OCI-LY1 (cell line): ENCODE results near the gene ADAMTS17.

Source experiments
- H2AFZ ChIP-seq: fragments of 200-600 bp; sonication (generic), shearing (Covaris generic); 2 replicates; pipeline ENCODE4 v1.6.0; 2014; ENCODE audit warnings: antibody characterized with exemption, mild to moderate bottlenecking, low read length
- H3F3A ChIP-seq: fragments of 200-600 bp; sonication (generic), shearing (Covaris generic); 2 replicates; pipeline ENCODE4 v1.6.0; 2014; ENCODE audit warnings: mild to moderate bottlenecking, antibody characterized with exemption, low read length, moderate library complexity; ENCODE audit not compliant: insufficient read depth
- H3K27ac ChIP-seq: fragments of 200-600 bp; sonication (generic); 2 replicates; pipeline ENCODE4 v1.5.1; 2014; ENCODE audit warnings: low read length, mixed run types, mild to moderate bottlenecking, low read depth; ENCODE audit not compliant: poor library complexity, severe bottlenecking
- H3K27me3 ChIP-seq: fragments of 200-600 bp; sonication (generic); 2 replicates; pipeline ENCODE4 v1.6.0; 2014; ENCODE audit warnings: antibody characterized with exemption, mild to moderate bottlenecking, low read length, moderate library complexity; ENCODE audit not compliant: insufficient read depth
- H3K36me3 ChIP-seq: fragments of 200-600 bp; sonication (generic); 2 replicates; pipeline ENCODE4 v1.6.1; 2014; ENCODE audit warnings: mild to moderate bottlenecking, antibody characterized with exemption, low read length, moderate library complexity, mixed read lengths; ENCODE audit not compliant: insufficient read depth
- H3K4me1 ChIP-seq: fragments of 200-600 bp; sonication (generic); 2 replicates; pipeline ENCODE4 v1.5.1; 2014; ENCODE audit warnings: mild to moderate bottlenecking, low read length, moderate library complexity; ENCODE audit not compliant: insufficient read depth, severe bottlenecking
- H3K4me2 ChIP-seq: fragments of 200-600 bp; sonication (generic), shearing (Covaris generic); 2 replicates; pipeline ENCODE4 v1.6.1; 2014; ENCODE audit warnings: low read length
- H3K4me3 ChIP-seq: fragments of 200-600 bp; sonication (generic); 2 replicates; pipeline ENCODE4 v1.5.1; 2014; ENCODE audit warnings: low read length, low read depth, mild to moderate bottlenecking, mixed read lengths; ENCODE audit not compliant: poor library complexity, severe bottlenecking
- H3K79me2 ChIP-seq: fragments of 200-600 bp; shearing (Covaris generic); 2 replicates; pipeline ENCODE4 v1.6.1; 2016; ENCODE audit warnings: mixed run types, low read length, mixed read lengths; ENCODE audit not compliant: insufficient read depth
- H3K9ac ChIP-seq: fragments of 200-600 bp; sonication (generic), shearing (Covaris generic); 2 replicates; pipeline ENCODE4 v1.6.1; 2014; ENCODE audit warnings: mild to moderate bottlenecking, low read length, mixed read lengths
- H3K9me2 ChIP-seq: fragments of 200-600 bp; sonication (generic), shearing (Covaris generic); 2 replicates; pipeline ENCODE4 v1.6.1; 2014; ENCODE audit warnings: low read depth, mild to moderate bottlenecking, low read length, mixed read lengths
- H3K9me3 ChIP-seq: fragments of 200-600 bp; shearing (Covaris generic); 2 replicates; pipeline ENCODE4 v1.6.1; 2014; ENCODE audit warnings: low read length, mixed read lengths
- H4K20me1 ChIP-seq: fragments of 200-600 bp; sonication (generic), shearing (Covaris generic); 2 replicates; pipeline ENCODE4 v1.6.0; 2016; ENCODE audit warnings: mild to moderate bottlenecking, low read length; ENCODE audit not compliant: insufficient read depth
- EZH2 ChIP-seq: fragments of 200-600 bp; sonication (generic), shearing (Covaris generic); IDR thresholded peaks from 2 replicates; pipeline ENCODE4 v1.8.0; 2017; ENCODE audit warnings: borderline replicate concordance, mixed run types, mild to moderate bottlenecking, antibody characterized with exemption, low read length, moderate library complexity, mixed read lengths
- TF ChIP-seq, protein P1 (sequence below): fragments of 200-600 bp; sonication (generic), shearing (Covaris generic); IDR thresholded peaks from 2 replicates; pipeline ENCODE4 v1.5.1; 2017; ENCODE audit warnings: mild to moderate bottlenecking, antibody characterized with exemption, low read length, moderate library complexity, mixed read lengths

The ADAMTS17 gene

DNA sequence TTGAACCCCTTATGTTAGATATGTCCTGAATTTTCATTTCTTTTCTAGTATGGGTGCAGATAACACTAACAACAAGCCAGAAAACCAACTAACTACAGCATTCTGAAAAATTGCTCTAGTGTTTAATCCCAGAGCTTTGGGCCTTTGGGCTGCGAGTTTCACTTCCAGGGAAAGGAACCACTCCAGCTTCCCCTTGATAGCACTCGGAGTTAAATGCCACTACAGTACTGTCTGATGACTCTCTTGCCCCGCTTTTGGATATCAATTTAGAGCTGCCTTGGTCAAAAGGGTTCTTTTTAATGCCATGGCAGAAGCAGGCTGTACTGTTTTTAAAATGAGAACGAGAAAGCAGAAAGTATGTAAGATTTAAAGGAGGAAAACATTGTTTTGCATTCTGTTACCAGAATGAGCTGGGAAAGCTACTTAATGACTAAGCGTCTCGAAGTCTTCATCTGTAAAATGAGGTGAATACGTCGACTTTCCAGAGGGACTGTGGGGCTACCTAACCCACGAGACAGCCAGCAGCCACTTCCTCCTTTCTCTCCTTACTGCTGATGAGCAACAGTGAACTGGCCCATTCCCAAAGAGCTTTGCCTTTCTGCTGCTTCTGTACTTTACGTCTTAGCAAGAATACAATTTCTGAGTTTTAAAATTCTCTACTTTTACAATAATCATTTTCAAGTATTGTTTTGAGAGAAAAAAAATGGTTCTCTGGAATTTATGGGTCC, 309.3 kb downstream of the ADAMTS17 start:
- H3K4me3 ChIP-seq = no peak overlapping the region
- no peak overlapping the region for H3K27ac ChIP-seq
- 0 out of 2 replicates have a peak, but pooled peaks cover 4% of the 10 kb centered on the region for H3K9me3 ChIP-seq
- H2AFZ ChIP-seq = no peak overlapping the region
- no peak overlapping the region for H3K9ac ChIP-seq
- H3F3A ChIP-seq = no peaks in the 10 kb centered on the region
- H4K20me1 ChIP-seq = no peaks in the 10 kb centered on the region
- H3K4me2 ChIP-seq = no peak overlapping the region
- no peaks in the 10 kb centered on the region for H3K4me1 ChIP-seq
- no peaks in the 10 kb centered on the region; the same call in 1 of the 2 replicates for H3K27me3 ChIP-seq
- H3K9me2 ChIP-seq = no peaks in the 10 kb centered on the region
- H3K79me2 ChIP-seq = no peaks in the 10 kb centered on the region
- H3K36me3 ChIP-seq = no peaks in the 10 kb centered on the region
- TF ChIP-seq, protein P1, sequence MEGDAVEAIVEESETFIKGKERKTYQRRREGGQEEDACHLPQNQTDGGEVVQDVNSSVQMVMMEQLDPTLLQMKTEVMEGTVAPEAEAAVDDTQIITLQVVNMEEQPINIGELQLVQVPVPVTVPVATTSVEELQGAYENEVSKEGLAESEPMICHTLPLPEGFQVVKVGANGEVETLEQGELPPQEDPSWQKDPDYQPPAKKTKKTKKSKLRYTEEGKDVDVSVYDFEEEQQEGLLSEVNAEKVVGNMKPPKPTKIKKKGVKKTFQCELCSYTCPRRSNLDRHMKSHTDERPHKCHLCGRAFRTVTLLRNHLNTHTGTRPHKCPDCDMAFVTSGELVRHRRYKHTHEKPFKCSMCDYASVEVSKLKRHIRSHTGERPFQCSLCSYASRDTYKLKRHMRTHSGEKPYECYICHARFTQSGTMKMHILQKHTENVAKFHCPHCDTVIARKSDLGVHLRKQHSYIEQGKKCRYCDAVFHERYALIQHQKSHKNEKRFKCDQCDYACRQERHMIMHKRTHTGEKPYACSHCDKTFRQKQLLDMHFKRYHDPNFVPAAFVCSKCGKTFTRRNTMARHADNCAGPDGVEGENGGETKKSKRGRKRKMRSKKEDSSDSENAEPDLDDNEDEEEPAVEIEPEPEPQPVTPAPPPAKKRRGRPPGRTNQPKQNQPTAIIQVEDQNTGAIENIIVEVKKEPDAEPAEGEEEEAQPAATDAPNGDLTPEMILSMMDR = no peak
- TF ChIP-seq EZH2 = no peak

DNA sequence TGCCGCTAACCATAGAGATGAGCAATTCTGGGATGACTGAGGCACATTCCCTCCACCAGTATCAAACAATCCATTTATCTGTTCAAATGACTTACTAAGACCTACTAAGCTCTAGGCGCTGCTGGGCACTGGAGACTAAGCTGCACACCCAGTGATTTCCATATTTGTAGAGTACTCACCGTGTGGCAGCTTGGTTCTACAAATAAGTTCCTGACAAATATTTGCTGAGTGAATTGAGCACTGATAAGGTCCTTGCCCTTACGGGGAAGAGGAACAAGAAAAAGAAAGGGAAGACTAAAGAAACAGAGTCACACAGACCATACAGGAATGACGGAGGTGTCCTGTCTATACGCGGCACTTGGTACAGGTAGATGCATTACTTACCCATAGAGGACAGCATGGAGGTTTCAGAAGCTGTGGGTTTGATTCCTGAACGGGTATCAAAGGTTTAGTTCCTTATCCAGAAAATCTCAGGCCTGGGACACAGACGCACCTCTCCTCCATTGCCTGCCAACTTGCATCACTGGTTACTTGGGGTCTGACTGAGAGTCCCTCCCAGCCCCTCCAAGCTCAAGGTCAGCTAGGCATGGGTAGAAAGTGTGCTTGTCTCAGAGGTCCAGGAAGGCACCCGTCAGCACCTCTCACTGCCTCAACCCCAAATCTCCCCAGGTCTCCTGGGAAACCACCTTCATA, 310.0 kb downstream of the ADAMTS17 start:
- H3K9me2 ChIP-seq = no peaks in the 10 kb centered on the region
- H3K9me3 ChIP-seq = 0 out of 2 replicates have a peak, but pooled peaks cover 4% of the 10 kb centered on the region
- no peaks in the 10 kb centered on the region for H4K20me1 ChIP-seq
- no peaks in the 10 kb centered on the region for H3K79me2 ChIP-seq
- no peak overlapping the region for H2AFZ ChIP-seq
- H3K9ac ChIP-seq = no peak overlapping the region
- TF ChIP-seq, protein P1 = no peak
- TF ChIP-seq EZH2 = no peak
- no peak overlapping the region for H3K4me3 ChIP-seq
- H3F3A ChIP-seq = no peaks in the 10 kb centered on the region
- H3K36me3 ChIP-seq = no peaks in the 10 kb centered on the region
- no peak overlapping the region for H3K27ac ChIP-seq
- no peaks in the 10 kb centered on the region; the same call in 1 of the 2 replicates for H3K27me3 ChIP-seq
- no peak overlapping the region for H3K4me2 ChIP-seq
- H3K4me1 ChIP-seq = no peaks in the 10 kb centered on the region

DNA sequence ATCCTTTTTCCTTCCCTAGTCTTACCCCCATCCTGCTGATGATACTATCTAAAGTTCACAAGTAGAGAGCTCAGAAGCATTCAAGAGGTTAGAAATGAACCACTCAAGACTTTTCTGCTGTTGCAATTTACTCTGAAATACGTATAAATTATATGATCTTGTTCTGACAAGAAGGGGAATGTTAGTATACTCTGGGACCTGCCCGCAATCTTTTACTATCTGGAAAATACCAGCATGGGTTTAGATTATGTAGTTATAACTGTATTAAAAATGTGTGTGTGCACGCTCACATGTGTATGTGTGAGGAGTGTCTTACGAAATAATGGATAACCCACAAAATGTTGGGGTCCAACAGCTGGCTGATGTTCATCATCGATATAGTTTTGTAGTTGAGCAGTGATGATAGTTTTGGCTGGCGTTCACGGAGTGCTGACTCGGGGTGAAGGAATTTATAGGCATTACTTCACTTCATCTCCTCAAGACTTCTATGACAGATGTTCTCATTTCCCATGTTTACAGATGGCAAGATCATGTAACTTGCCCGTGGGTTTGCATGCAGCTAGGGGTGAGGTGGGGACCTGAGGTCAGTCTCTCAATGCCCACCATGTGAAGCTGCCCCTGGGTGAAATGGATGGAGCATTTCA, 311.1 kb downstream of the ADAMTS17 start:
- Histone ChIP-seq H2AFZ (no peak overlapping the region), H3K9me3 (0 out of 2 replicates have a peak, but pooled peaks cover 4% of the 10 kb centered on the region), H3K4me1 (no peaks in the 10 kb centered on the region), H3K4me2 (no peak overlapping the region), H3K9ac (no peak overlapping the region), H3K9me2 (no peaks in the 10 kb centered on the region), H3F3A (no peaks in the 10 kb centered on the region), H4K20me1 (no peaks in the 10 kb centered on the region), H3K4me3 (no peak overlapping the region), H3K36me3 (no peaks in the 10 kb centered on the region), H3K79me2 (no peaks in the 10 kb centered on the region), H3K27me3 (no peaks in the 10 kb centered on the region; the same call in 1 of the 2 replicates), H3K27ac (no peak overlapping the region)
- no peak for TF ChIP-seq EZH2
- TF ChIP-seq, protein P1 = no peak
